ENCODE results near the gene TTF1. TPM values are rescaled to one million over a fixed set of nuclear protein-coding genes. Genes with fewer than 3 reads are reported as not detected.
"Not testable (repeated sequence)": the region's sequence is repeated elsewhere in the genome, so short reads cannot be mapped to it uniquely, and the experiment has no call there.

TTF1 gene
- total RNA-seq, 4 donors from 2014 or later, result 11.9 to 18.2 (median 12.8) TPM

- intact Hi-C loops (cut with DNase I; ENCODE audit: low total_unique reads), result no loop called here
These were observed 23.2 kb downstream of the TTF1 start for GRCh38 chr9:132383462-132383883.

GRCh38 chr9:132381966-132382541, 24.6 kb downstream of the TTF1 start:
- in situ Hi-C loops (cut with MboI; ENCODE audit: low sequenced_read_pairs in 4 of 4), result no loop called here
- no peak for ATAC-seq
- Histone ChIP-seq H3K27ac (no peak overlapping the region), H3K27me3 (no peaks in the 10 kb centered on the region), H3K4me3 (no peak overlapping the region), H3K36me3 (peaks cover 0 to 51% of the 10 kb centered on the region in 2 donors), H3K9me3 (no peaks in the 10 kb centered on the region), H3K4me1 (no peaks in the 10 kb centered on the region)
- TF ChIP-seq POLR2A (IDR thresholded peaks at IDR 0.05) (no peak), CTCF (IDR thresholded peaks at IDR 0.05 in 4 of 5, conservative IDR thresholded peaks at IDR 0.05 in 1 of 5) (no peak)
- intact Hi-C loops (cut with DNase I; ENCODE audit: low total_unique reads), result no loop called here
- DNase-seq, result no peak

More at GRCh38 chr9:132383462-132383883, 23.2 kb downstream of the TTF1 start:
- in situ Hi-C loops (cut with MboI; ENCODE audit: low sequenced_read_pairs in 4 of 4), result no loop called here
- Histone ChIP-seq H3K36me3 (peaks cover 0 to 64% of the 10 kb centered on the region in 2 donors), H3K27me3 (no peaks in the 10 kb centered on the region), H3K4me1 (no peaks in the 10 kb centered on the region), H3K4me3 (no peak overlapping the region), H3K27ac (no peak overlapping the region), H3K9me3 (no peaks in the 10 kb centered on the region)
- no peak for DNase-seq
- no peak for ATAC-seq
- no peak for TF ChIP-seq CTCF (IDR thresholded peaks at IDR 0.05 in 4 of 5, conservative IDR thresholded peaks at IDR 0.05 in 1 of 5)
- TF ChIP-seq POLR2A (IDR thresholded peaks at IDR 0.05), result no peak

GRCh38 chr9:132378416-132378815, 28.2 kb downstream of the TTF1 start:
- H3K27ac ChIP-seq; ATAC-seq; DNase-seq; H3K9me3 ChIP-seq; H3K27me3 ChIP-seq; H3K4me1 ChIP-seq; H3K4me3 ChIP-seq; intact Hi-C loops (cut with DNase I; ENCODE audit: low total_unique reads); in situ Hi-C loops (cut with MboI; ENCODE audit: low sequenced_read_pairs in 4 of 4): not testable (repeated sequence)
- peaks cover 0 to 41% of the 10 kb centered on the region in 2 donors for H3K36me3 ChIP-seq

- in situ Hi-C loops (cut with MboI; ENCODE audit: low sequenced_read_pairs in 4 of 4); ATAC-seq; H3K27ac ChIP-seq; H3K4me3 ChIP-seq; H3K4me1 ChIP-seq; H3K27me3 ChIP-seq; intact Hi-C loops (cut with DNase I; ENCODE audit: low total_unique reads); H3K9me3 ChIP-seq; DNase-seq: not testable (repeated sequence)
- H3K36me3 ChIP-seq, result peaks cover 0 to 41% of the 10 kb centered on the region in 2 donors
These were observed 28.9 kb downstream of the TTF1 start for GRCh38 chr9:132377769-132378168.

GRCh38 chr9:132372177-132373095, 34.2 kb downstream of the TTF1 start:
- ATAC-seq, result peak; percentile 90 to 94

More at GRCh38 chr9:132372177-132373095, 34.2 kb downstream of the TTF1 start:
- peak; percentile 41 to 48 for DNase-seq
- TF ChIP-seq POLR2A (IDR thresholded peaks at IDR 0.05), result peak in 1 of 2 donors; percentile 26
- TF ChIP-seq CTCF (IDR thresholded peaks at IDR 0.05 in 4 of 5, conservative IDR thresholded peaks at IDR 0.05 in 1 of 5), result no peak
- H3K4me3 ChIP-seq, result no peak overlapping the region
- no peaks in the 10 kb centered on the region for H3K4me1 ChIP-seq
- no peaks in the 10 kb centered on the region for H3K27me3 ChIP-seq
- H3K27ac ChIP-seq, result peak overlapping the region; percentile 60 to 77 (median 68)
- in situ Hi-C loops (cut with MboI; ENCODE audit: low sequenced_read_pairs in 4 of 4), result no loop called here
- H3K9me3 ChIP-seq, result no peaks in the 10 kb centered on the region
- intact Hi-C loops (cut with DNase I; ENCODE audit: low total_unique reads), result no loop called here
- H3K36me3 ChIP-seq, result peaks cover 0 to 18% of the 10 kb centered on the region in 2 donors

Measured in gastrocnemius medialis (tissue), 4 donors.